ENCODE data around the gene TMEM117. TPM values are rescaled to one million over a fixed set of nuclear protein-coding genes. Genes with fewer than 3 reads are reported as not detected.

Gene TMEM117
- total RNA-seq, 2 donors from 2014 or later = 0.79 to 1.4 TPM

DNA sequence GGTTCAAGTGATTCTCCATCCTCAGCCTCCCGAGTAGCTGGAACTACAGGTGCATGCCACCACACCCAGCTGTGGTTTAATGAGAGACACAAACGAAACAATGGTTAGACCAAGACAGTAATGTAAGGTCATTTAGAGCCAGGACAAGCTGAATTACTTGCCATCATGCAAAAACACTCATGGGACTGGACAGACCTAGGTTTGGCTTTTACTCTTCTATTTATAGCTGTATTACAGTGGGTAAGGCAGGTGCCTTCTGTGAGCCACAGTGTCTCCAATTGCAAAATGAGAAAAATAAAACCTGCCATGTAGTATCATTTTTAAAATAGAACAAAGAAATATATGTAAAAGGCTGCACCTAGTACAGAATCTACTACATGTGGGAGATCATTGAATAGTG lies 527.1 kb downstream of the TMEM117 start:
- no peaks in the 10 kb centered on the region for H3K4me1 ChIP-seq (ENCODE audit: control insufficient read depth, insufficient read depth, low read length)
- Mint-ChIP-seq H3K4me1 (no peaks in the 10 kb centered on the region), H3K9me3 (no peaks in the 10 kb centered on the region), H3K4me3 (no peak overlapping the region), H3K36me3 (ENCODE audit: low read depth) (no peaks in the 10 kb centered on the region), H3K27ac (no peak overlapping the region), H3K27me3 (ENCODE audit: insufficient read depth) (no peaks in the 10 kb centered on the region)
- H3K4me3 ChIP-seq (ENCODE audit: low read length) = no peak overlapping the region
- TF ChIP-seq, protein P1, sequence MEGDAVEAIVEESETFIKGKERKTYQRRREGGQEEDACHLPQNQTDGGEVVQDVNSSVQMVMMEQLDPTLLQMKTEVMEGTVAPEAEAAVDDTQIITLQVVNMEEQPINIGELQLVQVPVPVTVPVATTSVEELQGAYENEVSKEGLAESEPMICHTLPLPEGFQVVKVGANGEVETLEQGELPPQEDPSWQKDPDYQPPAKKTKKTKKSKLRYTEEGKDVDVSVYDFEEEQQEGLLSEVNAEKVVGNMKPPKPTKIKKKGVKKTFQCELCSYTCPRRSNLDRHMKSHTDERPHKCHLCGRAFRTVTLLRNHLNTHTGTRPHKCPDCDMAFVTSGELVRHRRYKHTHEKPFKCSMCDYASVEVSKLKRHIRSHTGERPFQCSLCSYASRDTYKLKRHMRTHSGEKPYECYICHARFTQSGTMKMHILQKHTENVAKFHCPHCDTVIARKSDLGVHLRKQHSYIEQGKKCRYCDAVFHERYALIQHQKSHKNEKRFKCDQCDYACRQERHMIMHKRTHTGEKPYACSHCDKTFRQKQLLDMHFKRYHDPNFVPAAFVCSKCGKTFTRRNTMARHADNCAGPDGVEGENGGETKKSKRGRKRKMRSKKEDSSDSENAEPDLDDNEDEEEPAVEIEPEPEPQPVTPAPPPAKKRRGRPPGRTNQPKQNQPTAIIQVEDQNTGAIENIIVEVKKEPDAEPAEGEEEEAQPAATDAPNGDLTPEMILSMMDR (conservative IDR thresholded peaks at IDR 0.05) = no peak
- WGBS, 2 experiments (ENCODE audit: insufficient coverage in 1 of 2, insufficient read length in 1 of 2) = 85 to 89% methylated on average over 2 of the region's 2 CpGs
- no peaks in the 10 kb centered on the region for H3K27me3 ChIP-seq (ENCODE audit: control insufficient read depth, insufficient read depth, low read length, poor library complexity, severe bottlenecking)
- H3K9me3 ChIP-seq (ENCODE audit: control insufficient read depth, low read length) = no peaks in the 10 kb centered on the region
- H3K27ac ChIP-seq (ENCODE audit: low read depth, low read length) = no peak overlapping the region
- no peak overlapping the region for H3K9ac ChIP-seq (ENCODE audit: extremely low read depth, low read length, poor library complexity, severe bottlenecking)
- DNase-seq = no peak
- H3K36me3 ChIP-seq (ENCODE audit: control insufficient read depth, insufficient read depth, low read length) = no peaks in the 10 kb centered on the region

DNA sequence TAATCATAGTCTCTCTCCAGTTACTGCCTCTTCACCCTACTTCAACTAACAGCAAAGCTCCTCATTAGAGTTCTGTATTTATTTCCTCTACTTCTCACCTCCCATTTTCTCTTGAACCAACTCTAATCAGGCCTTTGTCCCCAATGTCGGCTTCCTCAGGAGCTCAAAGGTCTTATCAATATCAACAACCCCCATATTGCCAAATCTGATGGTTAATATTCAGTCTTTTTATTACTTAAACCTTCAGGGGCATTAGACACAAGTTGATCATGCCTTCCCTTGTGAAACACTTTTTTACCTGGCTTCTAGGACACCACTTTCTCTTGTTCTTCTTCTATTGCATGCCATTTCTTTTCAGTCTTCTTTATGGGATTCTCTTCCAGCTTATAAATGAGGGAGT lies 531.3 kb downstream of the TMEM117 start:
- H3K4me1 Mint-ChIP-seq = no peaks in the 10 kb centered on the region
- H3K27ac ChIP-seq (ENCODE audit: low read depth, low read length) = no peak overlapping the region
- H3K27ac Mint-ChIP-seq = no peak overlapping the region
- no peak overlapping the region for H3K9ac ChIP-seq (ENCODE audit: extremely low read depth, low read length, poor library complexity, severe bottlenecking)
- no peaks in the 10 kb centered on the region for H3K9me3 Mint-ChIP-seq
- H3K9me3 ChIP-seq (ENCODE audit: control insufficient read depth, low read length) = no peaks in the 10 kb centered on the region
- H3K36me3 Mint-ChIP-seq (ENCODE audit: low read depth) = no peaks in the 10 kb centered on the region
- no peak overlapping the region for H3K4me3 Mint-ChIP-seq
- TF ChIP-seq, protein P1 (conservative IDR thresholded peaks at IDR 0.05) = no peak
- no peaks in the 10 kb centered on the region for H3K27me3 ChIP-seq (ENCODE audit: control insufficient read depth, insufficient read depth, low read length, poor library complexity, severe bottlenecking)
- WGBS, 2 experiments (ENCODE audit: insufficient coverage in 1 of 2, insufficient read length in 1 of 2) = 90% methylated on average over 1 of the region's 1 CpG; no CpG with 5 or more reads in 1 of the 2 experiments
- no peak overlapping the region for H3K4me3 ChIP-seq (ENCODE audit: low read length)
- H3K4me1 ChIP-seq (ENCODE audit: control insufficient read depth, insufficient read depth, low read length) = no peaks in the 10 kb centered on the region
- no peaks in the 10 kb centered on the region for H3K36me3 ChIP-seq (ENCODE audit: control insufficient read depth, insufficient read depth, low read length)
- no peak for DNase-seq
- H3K27me3 Mint-ChIP-seq (ENCODE audit: insufficient read depth) = no peaks in the 10 kb centered on the region

GRCh38 chr12:44367916-44368315 lies 532.0 kb downstream of the TMEM117 start:
- Mint-ChIP-seq H3K4me1 (no peaks in the 10 kb centered on the region), H3K9me3 (no peaks in the 10 kb centered on the region), H3K27ac (no peak overlapping the region), H3K4me3 (no peak overlapping the region), H3K27me3 (ENCODE audit: insufficient read depth) (no peaks in the 10 kb centered on the region), H3K36me3 (ENCODE audit: low read depth) (no peaks in the 10 kb centered on the region)
- Histone ChIP-seq H3K27me3 (ENCODE audit: control insufficient read depth, insufficient read depth, low read length, poor library complexity, severe bottlenecking) (no peaks in the 10 kb centered on the region), H3K4me1 (ENCODE audit: control insufficient read depth, insufficient read depth, low read length) (no peaks in the 10 kb centered on the region), H3K27ac (ENCODE audit: low read depth, low read length) (no peak overlapping the region), H3K9me3 (ENCODE audit: control insufficient read depth, low read length) (no peaks in the 10 kb centered on the region), H3K36me3 (ENCODE audit: control insufficient read depth, insufficient read depth, low read length) (no peaks in the 10 kb centered on the region), H3K4me3 (ENCODE audit: low read length) (no peak overlapping the region), H3K9ac (ENCODE audit: extremely low read depth, low read length, poor library complexity, severe bottlenecking) (no peak overlapping the region)
- TF ChIP-seq, protein P1 (conservative IDR thresholded peaks at IDR 0.05) = no peak
- WGBS, 2 experiments (ENCODE audit: insufficient coverage in 1 of 2, insufficient read length in 1 of 2) = 87 to 88% methylated on average over 2 of the region's 2 CpGs
- no peak for DNase-seq

Data from endodermal cell (in vitro differentiated cells).